Endothelial cell of umbilical vein (primary cell): ENCODE measurements around the gene ZBTB7C. TPM values are rescaled to one million over a fixed set of nuclear protein-coding genes. Genes with fewer than 3 reads are reported as not detected.

Source experiments
- BruUV-seq: library from RNA; stranded (reverse); fragments of 400-500 nt; replicated peaks from 2 replicates; lab custom pipeline; 2021; lab: Mats Ljungman, UMichigan
- CTCF ChIA-PET: fragments of 300-600, 350-600 bp; sonication (Branson Sonifier 250); formaldehyde crosslinking; loops from one replicate; lab custom pipeline; 2021; ENCODE audit warnings: antibody characterized with exemption, inconsistent platforms; lab: Charles Lee
- POLR2A ChIA-PET: fragments of 300-600, 350-600 bp; sonication (Branson Sonifier 250); formaldehyde crosslinking; loops from one replicate; lab custom pipeline; 2021; ENCODE audit warnings: antibody characterized with exemption, inconsistent platforms; lab: Charles Lee
- DNase-seq: peaks from one replicate; pipeline ENCODE4 v3.0.0-alpha.2; 2011; ENCODE audit warnings: low read depth, low spot score
- FAIRE-seq: peaks from 2 replicates; lab custom pipeline; 2011; peaks lifted over from hg19 to GRCh38; lab: Jason Lieb, UNC
- H2AFZ ChIP-seq: 2 replicates; pipeline ENCODE4 v1.6.0; 2012; ENCODE audit warnings: low read depth, low read length, control low read depth, inconsistent platforms
- H3K27ac ChIP-seq: 2 replicates; pipeline ENCODE4 v1.5.1; 2011; ENCODE audit warnings: low read depth, mild to moderate bottlenecking, control low read depth, low read length, moderate library complexity; ENCODE audit not compliant: insufficient read depth
- H3K27me3 ChIP-seq, 2 experiments: 2 replicates each; pipeline versions ENCODE4 v1.6.0 to v1.6.1; 2011; ENCODE audit warnings: low read length in 2 of 2, mixed read lengths in 1 of 2; ENCODE audit not compliant: control insufficient read depth in 2 of 2, insufficient read depth in 2 of 2
- H3K36me3 ChIP-seq, 2 experiments: 2 replicates in 1 of 2; 3 replicates in 1 of 2; pipeline ENCODE4 v1.5.1; 2011; ENCODE audit warnings: low read length in 2 of 2, mild to moderate bottlenecking in 1 of 2, moderate library complexity in 1 of 2; ENCODE audit not compliant: control insufficient read depth in 2 of 2, insufficient read depth in 2 of 2; ENCODE audit errors: extremely low read depth in 1 of 2
- H3K4me1 ChIP-seq: 3 replicates; pipeline ENCODE4 v1.5.1; 2011; ENCODE audit warnings: mild to moderate bottlenecking, low read length; ENCODE audit not compliant: control insufficient read depth, insufficient read depth; ENCODE audit errors: extremely low read depth
- H3K4me2 ChIP-seq: 2 replicates; pipeline ENCODE4 v1.6.1; 2011; ENCODE audit warnings: low read length, control low read depth, mixed read lengths; ENCODE audit not compliant: insufficient read depth
- H3K4me3 ChIP-seq, 3 experiments: fragments of 200-600 bp in 1 of 3; sonication (generic), shearing (Covaris generic) in 1 of 3; replicated peaks in 1 of 3; 2 replicates each; pipeline ENCODE4 v1.5.1; 2011 to 2016; ENCODE audit warnings: control low read depth in 3 of 3, low read length in 3 of 3, mild to moderate bottlenecking in 2 of 3, inconsistent platforms in 1 of 3, low read depth in 1 of 3, moderate library complexity in 1 of 3; ENCODE audit not compliant: insufficient read depth in 1 of 3
- H3K79me2 ChIP-seq: 2 replicates; pipeline ENCODE4 v1.6.0; 2012; ENCODE audit warnings: low read length, inconsistent platforms; ENCODE audit not compliant: control insufficient read depth, insufficient read depth
- H3K9ac ChIP-seq: replicated peaks from 2 replicates; pipeline ENCODE3; 2011; ENCODE audit warnings: low read length, control low read depth; ENCODE audit not compliant: insufficient read depth; ENCODE audit errors: extremely low read depth
- H3K9me1 ChIP-seq: replicated peaks from 3 replicates; pipeline ENCODE4 v1.6.0; 2011; ENCODE audit warnings: mild to moderate bottlenecking, low read length; ENCODE audit not compliant: control insufficient read depth, insufficient read depth; ENCODE audit errors: extremely low read depth
- H3K9me3 ChIP-seq: replicated peaks from 2 replicates; pipeline ENCODE4 v1.5.1; 2012; ENCODE audit warnings: low read length, inconsistent platforms; ENCODE audit not compliant: control insufficient read depth, insufficient read depth
- H4K20me1 ChIP-seq: replicated peaks from 2 replicates; pipeline ENCODE3; 2011; ENCODE audit warnings: mild to moderate bottlenecking, low read length; ENCODE audit not compliant: control insufficient read depth, insufficient read depth; ENCODE audit errors: extremely low read depth
- EZH2 ChIP-seq: IDR thresholded peaks from 2 replicates; pipeline ENCODE4 v1.6.1; 2012; ENCODE audit warnings: borderline replicate concordance, low read depth, mild to moderate bottlenecking, moderate library complexity, low read length, inconsistent platforms; ENCODE audit not compliant: severe bottlenecking
- FOS ChIP-seq: IDR thresholded peaks from 2 replicates; pipeline ENCODE4 v1.6.1; 2011; ENCODE audit warnings: mild to moderate bottlenecking, low read length, moderate library complexity, borderline replicate concordance; ENCODE audit not compliant: insufficient read depth
- GATA2 ChIP-seq: IDR thresholded peaks from 2 replicates; pipeline ENCODE4 v1.7.0; 2011; ENCODE audit warnings: low read depth, mild to moderate bottlenecking, moderate library complexity, mixed read lengths, low read length; ENCODE audit not compliant: insufficient read length, insufficient read depth
- JUN ChIP-seq: IDR thresholded peaks from 2 replicates; pipeline ENCODE4 v1.6.1; 2011; ENCODE audit warnings: borderline replicate concordance, low read depth; ENCODE audit not compliant: insufficient read length, insufficient read depth
- MAX ChIP-seq: IDR thresholded peaks from 2 replicates; pipeline ENCODE4 v1.6.1; 2011; ENCODE audit not compliant: insufficient read depth, insufficient read length
- MYC ChIP-seq: IDR thresholded peaks from one replicate; pipeline ENCODE4 v1.6.1; 2011; ENCODE audit warnings: mild to moderate bottlenecking, low read depth, low read length
- POLR2A ChIP-seq: IDR thresholded peaks from 2 replicates; pipeline ENCODE4 v1.6.1; 2012; ENCODE audit warnings: low read depth, mild to moderate bottlenecking, control low read depth, low read length
- POLR2AphosphoS5 ChIP-seq: IDR thresholded peaks from 2 replicates; pipeline ENCODE4 v1.6.1; 2012; ENCODE audit warnings: low read depth, mild to moderate bottlenecking, control low read depth, low read length, moderate library complexity; ENCODE audit not compliant: insufficient read depth
- dilution Hi-C: fragments of 300-500 bp; cut with MboI; formaldehyde crosslinking; loops from one replicate; pipeline ENCODE4 v1.15.0; 2019; ENCODE audit warnings: low sequenced_read_pairs; ENCODE audit not compliant: extremely low pct_ligation_motif_present
- intact Hi-C: fragments of 100-400 bp; cut with micrococcal nuclease; formaldehyde crosslinking; loops from one replicate; pipeline ENCODE4 v1.10.0; 2022
- polyA plus RNA-seq, 4 experiments: library from polyadenylated mRNA; depleted of rRNA in 3 of 4; stranded (reverse) in 3 of 4; unstranded in 1 of 4; fragments of >200 nt; gene quantifications; 2 replicates each; pipeline versions ENCODE4 v1.2.1 to v1.2.3, GENCODE V29; 2011 to 2012; ENCODE audit warnings: missing spikeins in 1 of 4
- total RNA-seq: library from RNA; stranded (reverse); gene quantifications from 2 replicates; pipeline ENCODE4 v1.2.3, GENCODE V29; 2021
- TF ChIP-seq, protein P1 (sequence below), 2 donors: IDR thresholded peaks; 1 replicate in 1 of 2; 2 replicates in 1 of 2; pipeline ENCODE4 v1.5.1; 2011; ENCODE audit warnings: low read length in 2 of 2, mild to moderate bottlenecking in 2 of 2, moderate library complexity in 2 of 2, control low read depth in 1 of 2, inconsistent platforms in 1 of 2, low read depth in 1 of 2; ENCODE audit not compliant: insufficient read depth in 1 of 2; ENCODE audit errors: extremely low read depth in 1 of 2

The ZBTB7C gene
- total and polyA plus RNA-seq, 2 donors (not counting 3 experiments of a cell fraction or from before 2014, with no cell fraction given): not detected

- no TSS peak for BruUV-seq
- FAIRE-seq: no peak
- H2AFZ ChIP-seq: no peak overlapping the region
- dilution Hi-C loops: no loop called here
- no peak overlapping the region for H3K4me2 ChIP-seq
- no peaks in the 10 kb centered on the region for H3K4me1 ChIP-seq
- peaks cover 0 to 1% of the 10 kb centered on the region in 2 experiments for H3K27me3 ChIP-seq
- ChIA-PET CTCF (interaction anchor here (1.4 kb wide), 2 partner anchors 11 to 23 kb away, joined by 3 read pairs; no protein-coding TSS in a partner anchor), POLR2A (no interaction called here)
- no peaks in the 10 kb centered on the region for H3K9me1 ChIP-seq
- no peaks in the 10 kb centered on the region for H3K79me2 ChIP-seq
- intact Hi-C loops: no loop called here
- H3K27ac ChIP-seq: no peak overlapping the region
- no peak overlapping the region for H3K4me3 ChIP-seq
- H3K9me3 ChIP-seq: no peaks in the 10 kb centered on the region
- H3K36me3 ChIP-seq: no peaks in the 10 kb centered on the region
- DNase-seq: no peak
- H3K9ac ChIP-seq: no peak overlapping the region
- no peak for TF ChIP-seq MAX
- TF ChIP-seq POLR2AphosphoS5: no peak
- TF ChIP-seq JUN: no peak
- TF ChIP-seq, protein P1, sequence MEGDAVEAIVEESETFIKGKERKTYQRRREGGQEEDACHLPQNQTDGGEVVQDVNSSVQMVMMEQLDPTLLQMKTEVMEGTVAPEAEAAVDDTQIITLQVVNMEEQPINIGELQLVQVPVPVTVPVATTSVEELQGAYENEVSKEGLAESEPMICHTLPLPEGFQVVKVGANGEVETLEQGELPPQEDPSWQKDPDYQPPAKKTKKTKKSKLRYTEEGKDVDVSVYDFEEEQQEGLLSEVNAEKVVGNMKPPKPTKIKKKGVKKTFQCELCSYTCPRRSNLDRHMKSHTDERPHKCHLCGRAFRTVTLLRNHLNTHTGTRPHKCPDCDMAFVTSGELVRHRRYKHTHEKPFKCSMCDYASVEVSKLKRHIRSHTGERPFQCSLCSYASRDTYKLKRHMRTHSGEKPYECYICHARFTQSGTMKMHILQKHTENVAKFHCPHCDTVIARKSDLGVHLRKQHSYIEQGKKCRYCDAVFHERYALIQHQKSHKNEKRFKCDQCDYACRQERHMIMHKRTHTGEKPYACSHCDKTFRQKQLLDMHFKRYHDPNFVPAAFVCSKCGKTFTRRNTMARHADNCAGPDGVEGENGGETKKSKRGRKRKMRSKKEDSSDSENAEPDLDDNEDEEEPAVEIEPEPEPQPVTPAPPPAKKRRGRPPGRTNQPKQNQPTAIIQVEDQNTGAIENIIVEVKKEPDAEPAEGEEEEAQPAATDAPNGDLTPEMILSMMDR (IDR thresholded peaks at IDR 0.05; ENCODE audit: extremely low read depth in 1 of 2, insufficient read depth in 1 of 2, low read depth in 1 of 2, low read length in 2 of 2): no peak
- TF ChIP-seq MYC: no peak
- no peak for TF ChIP-seq POLR2A
- TF ChIP-seq FOS: no peak
- TF ChIP-seq EZH2: no peak
- TF ChIP-seq GATA2: no peak
- no peaks in the 10 kb centered on the region for H4K20me1 ChIP-seq
These were observed 201.4 kb downstream of the ZBTB7C start for GRCh38 chr18:48207733-48208132.
